HUDEP-2 (cell line): ENCODE results near the gene GRIN1.
A peak's percentile ranks its signal among the peaks of the same experiment; 100 is the strongest.

Experiments
- DNase-seq, 76 experiments: peaks; one replicate each; lab custom pipeline; 2025; ENCODE audit not compliant: unreplicated experiment in 76 of 76; lab: John Stamatoyannopoulos, UW

Gene GRIN1

GRCh38 chr9:137145731-137146526 lies 7.0 kb downstream of the GRIN1 start:
- no peak for DNase-seq

DNA sequence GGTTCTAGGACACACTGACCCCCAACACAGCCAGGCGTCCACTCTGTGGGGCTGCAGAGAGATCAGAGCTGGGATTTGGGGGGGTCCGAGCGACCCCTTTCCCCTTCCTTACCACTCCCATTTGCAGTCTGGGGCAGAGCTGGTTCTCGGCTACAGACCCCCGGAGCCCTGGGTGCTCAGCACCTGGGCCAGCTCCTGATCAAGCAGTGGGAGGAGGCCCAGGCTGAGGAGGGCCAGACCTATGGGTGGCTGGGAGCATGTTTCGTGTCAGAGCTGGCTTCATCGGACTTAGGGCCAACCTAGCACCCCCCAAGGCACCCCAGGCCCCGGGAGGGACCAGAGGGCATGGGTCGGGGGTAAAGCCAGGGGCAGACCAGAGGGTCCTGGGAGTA lies 7.6 kb downstream of the GRIN1 start:
- no peak for DNase-seq

GRCh38 chr9:137147091-137147792 lies 8.3 kb downstream of the GRIN1 start:
- no peak for DNase-seq

DNA sequence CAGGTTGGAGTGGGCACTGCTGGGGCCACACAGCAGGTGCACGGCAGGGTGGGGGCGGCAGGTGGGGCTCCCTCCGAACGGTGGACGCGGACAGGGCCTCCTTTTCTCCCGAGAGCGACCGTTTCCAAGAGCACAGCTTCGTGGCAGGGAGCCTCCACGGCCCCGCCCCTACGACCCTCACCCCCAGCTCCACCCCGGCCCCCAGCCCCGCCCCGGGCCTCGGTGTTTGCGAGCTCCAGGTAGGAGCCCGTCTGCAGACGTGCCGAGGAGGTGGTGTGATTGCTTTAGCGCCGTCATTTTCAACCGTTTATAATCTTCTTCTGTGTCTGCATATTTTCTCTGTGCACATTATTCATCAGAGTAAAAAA lies 8.8 kb downstream of the GRIN1 start:
- no peak for DNase-seq

- no peak for DNase-seq
These were observed 9.3 kb downstream of the GRIN1 start for GRCh38 chr9:137148242-137148641.

DNA sequence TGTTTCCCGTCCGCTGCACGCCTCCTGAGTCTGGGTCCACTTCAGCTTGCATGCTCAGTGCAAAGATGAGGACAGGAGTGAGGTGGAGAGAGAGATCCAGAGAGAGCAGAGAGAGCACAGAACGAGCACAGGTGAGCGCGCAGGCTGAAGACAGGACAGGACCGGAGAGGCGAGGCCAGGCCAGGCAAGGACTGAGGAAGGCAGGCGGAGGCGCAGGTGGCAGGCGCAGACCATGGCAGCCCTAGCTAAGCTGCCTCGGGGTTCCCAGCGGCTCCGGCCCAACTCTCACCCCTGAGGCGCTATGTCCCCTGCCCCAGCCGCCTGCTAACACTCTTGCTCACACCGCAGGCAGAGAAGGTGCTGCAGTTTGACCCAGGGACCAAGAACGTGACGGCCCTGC lies 9.7 kb downstream of the GRIN1 start:
- no peak for DNase-seq

- DNase-seq: no peak
These were observed 10.4 kb downstream of the GRIN1 start for GRCh38 chr9:137149363-137149762.

GRCh38 chr9:137149942-137150616 lies 11.1 kb downstream of the GRIN1 start:
- DNase-seq: peak in 7 of 76 experiments; percentile 65 to 93 (median 87)

GRCh38 chr9:137150617-137151457 lies 11.9 kb downstream of the GRIN1 start:
- peak in 74 of 76 experiments; percentile 23 to 97 (median 86) for DNase-seq

DNA sequence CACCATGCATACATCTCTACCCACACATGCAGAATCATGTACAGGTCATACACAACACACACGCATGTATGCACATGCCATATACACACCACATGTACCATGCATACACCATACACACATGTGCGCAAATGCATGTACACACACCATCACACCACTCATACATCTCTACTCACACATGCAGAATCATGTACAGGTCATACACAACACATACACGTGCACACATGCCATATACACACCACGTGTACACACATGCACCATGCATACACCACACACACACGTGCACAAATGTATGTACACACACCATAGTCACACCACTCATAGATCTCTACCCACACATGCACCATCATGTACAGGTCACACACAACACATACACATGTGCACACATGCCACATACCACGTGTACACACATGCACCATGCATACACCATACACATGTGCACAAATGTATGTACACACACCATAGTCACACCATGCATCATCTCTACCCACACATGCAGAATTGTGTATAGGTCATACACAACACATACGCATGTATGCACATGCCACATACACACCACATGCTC lies 14.0 kb downstream of the GRIN1 start:
- DNase-seq: no peak

DNA sequence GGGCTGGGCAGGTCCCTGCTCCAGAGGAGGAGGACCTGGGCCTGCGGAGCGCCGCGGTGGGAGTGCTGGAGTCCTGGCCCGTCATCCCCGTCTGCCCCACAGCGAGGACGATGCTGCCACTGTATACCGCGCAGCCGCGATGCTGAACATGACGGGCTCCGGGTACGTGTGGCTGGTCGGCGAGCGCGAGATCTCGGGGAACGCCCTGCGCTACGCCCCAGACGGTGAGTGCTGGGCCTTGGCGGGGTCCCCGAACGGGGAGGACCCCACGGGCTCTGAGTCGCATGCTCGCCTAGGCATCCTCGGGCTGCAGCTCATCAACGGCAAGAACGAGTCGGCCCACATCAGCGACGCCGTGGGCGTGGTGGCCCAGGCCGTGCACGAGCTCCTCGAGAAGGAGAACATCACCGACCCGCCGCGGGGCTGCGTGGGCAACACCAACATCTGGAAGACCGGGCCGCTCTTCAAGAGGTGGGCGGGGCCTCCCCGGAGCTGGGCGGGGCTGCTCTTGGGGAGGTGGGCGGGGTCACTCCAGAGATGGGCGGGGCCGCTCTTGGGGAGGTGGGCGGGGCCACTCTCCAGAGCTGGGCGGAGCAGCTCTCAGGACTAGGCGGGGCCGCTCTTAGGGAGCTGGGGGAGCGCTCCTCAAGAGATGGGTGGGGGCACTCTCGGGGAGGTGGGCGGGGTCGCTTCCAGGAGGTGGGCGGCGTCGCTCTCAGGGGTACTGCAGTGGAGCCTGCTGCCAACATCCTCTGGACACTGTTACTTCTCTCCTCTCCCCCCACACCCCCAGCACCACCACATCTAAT lies 17.8 kb downstream of the GRIN1 start:
- DNase-seq: peak in 62 of 76 experiments; percentile 12 to 77 (median 59)

DNA sequence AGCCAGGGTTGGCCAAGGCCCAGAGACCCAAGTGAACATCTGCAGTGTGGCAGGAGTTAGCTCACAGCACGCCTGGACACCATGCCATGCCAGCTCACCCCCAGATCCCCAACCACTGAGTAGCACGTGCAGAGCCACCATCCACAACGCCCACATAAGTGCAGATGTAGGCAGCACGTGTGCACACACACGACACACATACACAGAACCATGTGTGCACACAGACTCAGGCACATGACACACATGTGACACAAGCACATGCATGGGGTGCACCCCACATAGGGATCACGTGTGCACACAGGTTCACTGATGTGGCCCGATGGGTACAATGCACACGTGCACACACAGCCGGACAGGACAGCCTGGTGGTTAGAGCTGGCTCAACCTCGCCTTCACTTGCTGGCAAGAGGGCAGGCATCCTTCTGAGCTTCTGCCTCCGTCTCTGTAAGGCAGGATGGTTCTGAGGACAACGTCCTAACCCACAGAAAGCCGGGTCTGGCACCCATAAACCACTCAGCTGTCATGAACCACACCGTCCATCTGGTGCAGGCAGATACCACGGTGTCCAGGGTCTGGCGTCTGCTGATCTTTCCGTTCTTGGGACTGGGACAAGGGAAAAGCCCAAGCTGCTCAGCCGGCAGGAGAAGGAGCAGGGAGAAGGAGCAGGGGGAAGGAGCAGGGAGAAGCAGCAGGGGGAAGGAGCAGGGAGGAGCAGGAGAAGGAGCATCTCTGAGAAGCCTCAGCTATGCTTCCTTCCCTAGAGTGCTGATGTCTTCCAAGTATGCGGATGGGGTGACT lies 18.9 kb downstream of the GRIN1 start:
- no peak for DNase-seq

GRCh38 chr9:137158625-137159024 lies 19.7 kb downstream of the GRIN1 start:
- DNase-seq: no peak

DNA sequence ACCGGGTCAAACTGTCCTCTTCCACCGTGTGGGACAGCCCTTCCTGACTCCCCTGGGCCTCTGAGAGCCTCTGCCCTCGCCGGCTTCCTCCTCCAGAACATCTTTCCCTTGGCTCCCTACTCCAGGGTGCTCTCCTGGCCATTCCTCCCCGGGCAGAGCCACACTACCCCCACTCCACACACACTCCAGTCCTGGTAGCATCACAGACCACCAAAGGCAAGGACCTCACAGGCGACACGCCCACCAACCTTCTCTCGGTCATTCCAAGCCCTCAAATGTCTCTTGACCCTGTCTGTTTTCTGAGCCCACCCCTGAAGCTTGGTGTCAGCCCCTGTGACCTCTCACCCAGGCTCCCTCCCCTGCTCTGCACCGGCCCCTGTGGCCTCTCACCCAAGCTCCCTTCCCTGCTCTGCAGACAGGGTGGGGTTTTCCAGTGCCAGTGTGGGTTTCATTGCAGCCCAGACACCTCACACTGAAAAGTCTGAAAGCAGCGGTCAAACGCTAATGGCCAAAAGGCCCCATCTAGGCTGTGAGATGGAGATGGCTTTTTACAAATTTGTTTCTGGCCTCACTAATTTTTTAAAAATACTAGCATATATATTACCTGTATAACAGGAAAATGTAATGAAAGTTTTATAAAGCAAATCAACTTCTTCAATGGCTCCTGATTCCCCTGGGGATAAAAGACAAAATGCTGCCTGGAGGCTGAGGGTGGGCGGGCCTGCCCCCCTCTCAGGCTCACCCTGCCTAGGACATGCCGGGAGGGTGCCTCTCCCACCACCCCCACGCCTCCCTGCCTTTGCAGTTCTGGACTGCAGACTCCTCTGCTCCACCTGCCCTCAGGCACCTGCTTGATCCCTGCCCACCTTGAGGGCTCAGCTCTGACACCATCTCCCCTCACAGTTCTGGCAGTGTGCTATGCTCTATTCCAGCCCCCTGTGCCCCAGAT lies 20.4 kb downstream of the GRIN1 start:
- no peak for DNase-seq

GRCh38 chr9:137160054-137160425 lies 21.1 kb downstream of the GRIN1 start:
- no peak for DNase-seq

- DNase-seq: no peak
These were observed 22.0 kb downstream of the GRIN1 start for GRCh38 chr9:137160716-137161557.
